Transverse colon (tissue), 4 donors: ENCODE measurements around the gene COG4. TPM values are rescaled to one million over a fixed set of nuclear protein-coding genes. Genes with fewer than 3 reads are reported as not detected.
A peak's percentile ranks its signal among the peaks of the same experiment; 100 is the strongest.

Source experiments
- DNase-seq: peaks from one replicate; pipeline ENCODE4 v3.0.0-alpha.2; 2019
- H3K27ac ChIP-seq, 4 donors: fragments of 200-600 bp; sonication (generic); 2 replicates each; pipeline ENCODE4 v1.5.1; 2016 to 2018; ENCODE audit warnings: inconsistent platforms in 4 of 4
- H3K27me3 ChIP-seq: fragments of 200-600 bp; sonication (generic); 2 replicates; pipeline ENCODE4 v1.5.1; 2017; ENCODE audit warnings: inconsistent platforms
- H3K36me3 ChIP-seq, 4 donors: fragments of 200-600 bp; sonication (generic); 2 replicates each; pipeline ENCODE4 v1.5.1; 2017 to 2019; ENCODE audit warnings: inconsistent platforms in 4 of 4
- H3K4me1 ChIP-seq, 4 donors: fragments of 200-600 bp; sonication (generic); 2 replicates each; pipeline ENCODE4 v1.5.1; 2017 to 2020; ENCODE audit warnings: inconsistent platforms in 4 of 4
- H3K4me3 ChIP-seq, 4 donors: fragments of 200-600 bp; sonication (generic); 1 replicate in 1 of 4; 2 replicates in 3 of 4; pipeline versions ENCODE4 v1.5.1 to v1.6.1; 2017 to 2019; ENCODE audit warnings: inconsistent platforms in 4 of 4
- H3K9me3 ChIP-seq, 2 donors: fragments of 200-600 bp; sonication (generic); 2 replicates each; pipeline ENCODE4 v1.5.1; 2017 to 2019; ENCODE audit warnings: inconsistent platforms in 2 of 2
- CTCF ChIP-seq, 5 experiments: fragments of 200-600 bp in 3 of 5; fragments of 450-650 bp in 2 of 5; sonication (generic) in 3 of 5; IDR thresholded peaks; 1 replicate in 2 of 5; 2 replicates in 3 of 5; pipeline ENCODE4 v1.5.1; 2016 to 2017; ENCODE audit warnings: antibody characterized with exemption in 5 of 5, inconsistent platforms in 3 of 5, mild to moderate bottlenecking in 2 of 5, moderate library complexity in 1 of 5
- EP300 ChIP-seq: sonication (generic); formaldehyde crosslinking; IDR thresholded peaks from one replicate; pipeline ENCODE4 v1.6.1; 2017; ENCODE audit warnings: antibody characterized with exemption, low read depth
- POLR2A ChIP-seq: fragments of 450-650 bp; IDR thresholded peaks from one replicate; pipeline ENCODE4 v1.6.1; 2016; ENCODE audit warnings: antibody characterized with exemption, mild to moderate bottlenecking, moderate library complexity
- POLR2AphosphoS5 ChIP-seq, 3 donors: sonication (generic); formaldehyde crosslinking; IDR thresholded peaks; one replicate each; pipeline ENCODE4 v1.6.1; 2016; ENCODE audit warnings: antibody characterized with exemption in 3 of 3
- WGBS, 2 donors: methylation state at CpG; one replicate each; pipeline ENCODE4 v1.1.5; 2018; ENCODE audit warnings: low coverage in 1 of 2; 5-methylcytosine and 5-hydroxymethylcytosine counted together
- in situ Hi-C, 4 donors: fragments of 200-750 bp; cut with MboI; loops; one replicate each; pipeline versions ENCODE4 v1.15.0 to v1.15.1; 2017; ENCODE audit warnings: low sequenced_read_pairs in 3 of 4, low pct_ligation_motif_present in 1 of 4, low pct_unique_long_range_greater_than_20kb in 1 of 4
- intact Hi-C: fragments of 100-400 bp; cut with DNase I; formaldehyde crosslinking; loops from one replicate; pipeline ENCODE4 v1.15.1; 2023; ENCODE audit warnings: low total_unique reads
- total RNA-seq, 4 donors: library from RNA; depleted of rRNA; stranded (reverse); fragments of >200 nt; gene quantifications; one replicate each; pipeline ENCODE4 v1.1.0, GENCODE V29; 2016

The COG4 gene
- total RNA-seq, 4 donors from 2014 or later = 55.4 to 200 (median 64.0) TPM

- Histone ChIP-seq H3K4me1 (peaks cover 0 to 3% (median 0%) of the 10 kb centered on the region in 4 donors), H3K27ac (peak overlapping the region in 1 of 4 donors; percentile 51), H3K9me3 (no peaks in the 10 kb centered on the region), H3K27me3 (no peaks in the 10 kb centered on the region), H3K36me3 (peaks cover 0 to 83% (median 39%) of the 10 kb centered on the region in 4 donors), H3K4me3 (no peak overlapping the region)
- no peak for DNase-seq
- 89 to 90% methylated on average over 6 to 8 of the region's 8 CpGs for WGBS, 2 donors
- in situ Hi-C loops (no loop called here), intact Hi-C loops (no loop called here)
- no peak for TF ChIP-seq EP300
- TF ChIP-seq POLR2A = no peak
- no peak for TF ChIP-seq CTCF (IDR thresholded peaks at IDR 0.05)
- no peak for TF ChIP-seq POLR2AphosphoS5 (IDR thresholded peaks at IDR 0.05)
Measured at GRCh38 chr16:70552675-70553074, 29.3 kb upstream of the COG4 start.

GRCh38 chr16:70551788-70552187 lies 28.4 kb upstream of the COG4 start:
- no peak for DNase-seq
- Histone ChIP-seq H3K36me3 (peaks cover 0 to 81% (median 38%) of the 10 kb centered on the region in 4 donors), H3K27me3 (no peaks in the 10 kb centered on the region), H3K4me3 (no peak overlapping the region), H3K27ac (peak overlapping the region in 1 of 4 donors; percentile 3), H3K9me3 (no peaks in the 10 kb centered on the region), H3K4me1 (peaks cover 0 to 3% (median 0%) of the 10 kb centered on the region in 4 donors)
- in situ Hi-C loops = no loop called here
- TF ChIP-seq POLR2A = no peak
- no peak for TF ChIP-seq CTCF (IDR thresholded peaks at IDR 0.05)
- TF ChIP-seq EP300 = no peak
- TF ChIP-seq POLR2AphosphoS5 (IDR thresholded peaks at IDR 0.05) = no peak
- 75 to 93% methylated on average over 2 to 3 of the region's 3 CpGs for WGBS, 2 donors
- intact Hi-C loops = no loop called here

GRCh38 chr16:70550082-70550481 lies 26.7 kb upstream of the COG4 start:
- Histone ChIP-seq H3K4me1 (peaks cover 0 to 3% (median 0%) of the 10 kb centered on the region in 4 donors), H3K4me3 (no peak overlapping the region), H3K27ac (no peak overlapping the region), H3K36me3 (peaks cover 0 to 81% (median 38%) of the 10 kb centered on the region in 4 donors), H3K27me3 (no peaks in the 10 kb centered on the region), H3K9me3 (no peaks in the 10 kb centered on the region)
- intact Hi-C loops = no loop called here
- no peak for TF ChIP-seq CTCF (IDR thresholded peaks at IDR 0.05)
- no peak for TF ChIP-seq POLR2AphosphoS5 (IDR thresholded peaks at IDR 0.05)
- TF ChIP-seq POLR2A = no peak
- no peak for TF ChIP-seq EP300
- WGBS, 2 donors = 83 to 91% methylated on average over 1 of the region's 1 CpG
- in situ Hi-C loops = no loop called here
- DNase-seq = no peak

- no peak for TF ChIP-seq EP300
- TF ChIP-seq POLR2A = no peak
- no peak for TF ChIP-seq POLR2AphosphoS5 (IDR thresholded peaks at IDR 0.05)
- no peak for TF ChIP-seq CTCF (IDR thresholded peaks at IDR 0.05)
- in situ Hi-C loops (loop anchor here in 2 of 4 donors (25.0 kb wide), 2 partner anchors 187 to 213 kb away; no protein-coding TSS in a partner anchor), intact Hi-C loops (no loop called here)
- whole genome bisulfite sequencing, 2 donors = 70 to 88% methylated on average over 2 of the region's 2 CpGs
- H3K9me3 ChIP-seq = no peaks in the 10 kb centered on the region
- DNase-seq = no peak
- H3K36me3 ChIP-seq = peaks cover 0 to 81% (median 38%) of the 10 kb centered on the region in 4 donors
- H3K4me1 ChIP-seq = peaks cover 0 to 3% (median 0%) of the 10 kb centered on the region in 4 donors
- no peaks in the 10 kb centered on the region for H3K27me3 ChIP-seq
- no peak overlapping the region for H3K4me3 ChIP-seq
- H3K27ac ChIP-seq = no peak overlapping the region
Measured at GRCh38 chr16:70548936-70549335, 25.6 kb upstream of the COG4 start.
